Measurements from ENCODE around the gene GPS1.

Gene GPS1

DNA sequence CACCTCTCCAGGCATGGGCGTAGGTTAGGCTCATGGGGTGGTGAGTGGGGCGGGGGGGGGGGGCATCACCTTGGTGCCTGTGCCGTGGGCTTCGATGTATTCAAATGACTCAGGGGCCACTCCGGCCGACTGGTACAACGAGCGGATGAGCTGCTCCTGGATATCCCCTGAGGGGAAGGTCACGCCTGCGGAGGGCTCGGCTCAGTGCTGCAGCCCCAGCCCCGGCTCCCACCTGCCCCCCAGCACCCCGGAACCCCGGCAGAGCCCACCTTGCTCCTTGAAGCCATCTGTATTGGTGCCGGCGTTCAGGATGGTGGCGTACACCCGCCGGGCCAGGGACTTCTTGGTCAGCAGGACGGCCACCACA lies 40.9 kb downstream of the GPS1 start:
- no peak for DNase-seq

DNA sequence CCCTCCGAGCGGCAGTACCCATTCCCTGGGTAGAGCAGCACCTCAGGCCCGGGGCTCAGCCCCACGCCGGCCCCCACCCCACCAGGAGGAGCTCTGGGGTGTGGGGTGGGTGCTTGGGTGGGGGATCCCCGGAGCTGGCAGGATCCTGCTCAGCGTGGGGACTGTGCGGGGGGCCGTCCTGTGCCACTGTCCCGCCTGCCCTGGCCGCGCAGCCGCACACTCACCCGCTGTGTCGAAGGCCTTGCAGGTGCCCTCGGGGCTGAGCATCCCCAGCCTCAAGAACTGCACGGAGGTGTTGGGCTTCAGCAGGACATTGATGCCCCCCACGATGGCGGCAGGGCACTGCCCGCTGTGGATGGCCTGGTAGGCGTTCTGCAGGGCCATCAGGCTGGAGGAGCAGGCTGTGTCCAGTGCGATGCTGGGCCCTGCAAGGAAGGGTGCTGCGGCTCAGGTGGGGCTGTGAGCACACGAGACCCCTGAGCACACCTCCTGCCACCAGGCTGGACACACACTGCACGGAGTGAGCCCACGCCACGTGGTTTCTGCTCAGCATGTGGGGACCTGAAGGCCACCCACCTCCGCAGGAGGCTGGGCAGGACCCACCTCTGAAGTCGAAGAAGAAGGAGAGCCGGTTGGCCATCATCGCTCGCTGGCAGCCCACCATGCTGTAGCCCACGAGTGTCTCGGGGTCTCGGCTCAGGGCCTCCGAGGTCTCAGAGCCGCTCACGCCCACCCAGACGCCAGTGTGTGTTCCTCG lies 41.5 kb downstream of the GPS1 start:
- no peak for DNase-seq

DNA sequence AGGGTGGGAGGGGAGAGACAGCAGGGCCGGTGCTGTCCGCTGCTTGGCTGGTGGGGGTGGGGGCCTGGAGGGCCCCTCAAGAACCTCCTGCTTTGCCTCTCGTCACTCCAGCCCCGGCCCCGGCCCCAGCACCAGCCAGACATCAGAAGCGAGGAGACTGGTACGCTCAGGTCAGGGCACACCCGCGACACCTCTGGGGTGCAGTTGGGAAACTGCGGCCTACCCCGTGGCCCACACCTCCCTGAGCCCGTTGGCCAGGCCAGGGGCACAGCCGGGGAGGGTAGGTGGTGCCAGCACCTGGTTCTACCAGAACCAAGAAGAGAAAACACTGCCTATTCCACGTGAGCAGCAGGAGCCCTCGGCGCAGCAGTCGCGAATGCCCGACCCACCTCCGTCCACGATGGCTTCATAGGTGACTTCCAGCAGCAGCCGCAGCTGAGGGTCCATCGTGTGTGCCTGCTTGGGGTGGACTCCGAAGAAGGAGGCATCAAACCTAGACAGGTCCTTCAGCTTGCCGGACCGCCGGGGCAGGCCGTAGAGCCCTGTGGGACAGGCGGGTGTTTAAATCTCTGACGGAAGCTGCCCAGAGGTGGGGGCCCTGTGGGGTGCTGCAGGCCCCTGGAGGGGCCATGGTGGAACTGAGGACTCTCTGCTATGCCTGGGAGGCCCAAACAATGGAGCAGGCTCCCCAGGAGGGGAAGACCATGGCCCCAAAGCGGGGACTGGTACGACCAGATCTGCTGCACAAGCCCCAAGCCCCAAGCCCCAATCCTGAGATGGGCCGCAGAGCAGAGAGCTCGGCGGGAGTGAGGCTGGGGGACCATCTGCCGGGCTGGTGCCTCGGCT lies 43.5 kb downstream of the GPS1 start:
- no peak for DNase-seq

DNA sequence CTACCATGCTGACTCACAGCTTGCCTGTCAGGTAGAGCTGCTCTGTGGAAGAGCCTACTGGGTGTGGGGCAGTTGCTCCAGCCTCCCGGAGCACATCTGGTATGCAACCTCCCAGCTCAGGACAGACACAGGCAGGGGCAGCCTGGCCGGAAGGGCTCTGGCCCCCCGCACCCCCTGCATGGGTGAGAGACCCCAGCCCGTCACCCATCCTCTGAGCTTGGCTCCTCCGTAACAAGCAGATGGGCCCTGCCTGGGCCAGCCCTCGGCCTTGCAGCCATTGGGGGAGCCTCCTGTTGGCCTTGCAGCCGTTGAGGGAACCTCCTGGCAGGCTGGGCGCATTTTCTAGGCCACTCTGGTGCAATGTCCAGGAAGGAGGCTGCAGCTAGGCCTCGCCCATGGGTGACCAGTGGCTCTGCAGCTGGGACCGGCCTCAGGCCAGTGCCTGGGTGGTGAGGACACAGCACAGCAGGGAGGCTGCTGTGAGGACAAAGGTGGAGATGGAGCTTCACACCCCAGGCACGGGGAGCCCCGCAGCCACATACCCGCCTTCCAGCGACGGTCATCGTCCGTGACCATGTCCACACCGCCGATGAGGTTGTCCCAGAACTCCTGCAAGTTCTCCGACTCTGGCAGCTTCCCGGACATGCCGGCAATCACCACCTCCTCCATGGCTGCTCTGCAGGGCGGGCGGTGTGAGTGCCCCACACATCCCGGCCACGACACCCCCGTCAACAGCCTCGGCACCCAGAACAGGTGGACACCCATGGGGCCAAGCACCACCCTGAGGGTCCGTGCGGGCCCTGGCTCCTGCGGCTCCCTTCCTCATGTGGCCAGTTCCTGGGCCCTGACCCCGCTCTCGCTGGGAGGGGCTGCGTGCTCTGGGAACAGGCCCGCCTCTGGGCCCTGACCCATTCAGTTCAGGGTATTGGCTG lies 44.3 kb downstream of the GPS1 start:
- DNase-seq, result no peak

DNA sequence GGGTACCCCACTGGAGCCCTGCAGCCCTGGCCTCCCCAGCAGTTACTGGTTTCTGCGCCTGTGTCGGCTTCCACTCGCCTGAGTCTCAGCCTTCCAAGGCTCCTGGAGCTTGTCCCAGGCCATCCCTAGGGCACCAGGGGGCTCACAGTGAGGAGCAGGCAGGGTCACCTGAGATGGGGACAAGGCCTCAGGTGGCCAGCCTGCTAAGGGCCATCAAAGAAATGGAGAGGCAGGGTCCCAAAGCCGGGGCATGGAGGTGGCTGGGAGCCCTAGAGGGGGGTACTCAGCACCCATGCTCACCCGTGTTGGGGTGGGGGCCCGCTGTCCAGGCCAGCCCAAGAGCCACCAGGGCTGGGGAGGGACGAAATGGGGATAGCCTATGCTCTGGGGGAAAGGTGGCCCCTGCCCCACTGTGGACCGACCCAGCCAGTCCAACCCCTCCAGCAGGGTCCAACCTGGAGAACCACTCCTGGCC lies 45.0 kb downstream of the GPS1 start:
- DNase-seq, result no peak

DNA sequence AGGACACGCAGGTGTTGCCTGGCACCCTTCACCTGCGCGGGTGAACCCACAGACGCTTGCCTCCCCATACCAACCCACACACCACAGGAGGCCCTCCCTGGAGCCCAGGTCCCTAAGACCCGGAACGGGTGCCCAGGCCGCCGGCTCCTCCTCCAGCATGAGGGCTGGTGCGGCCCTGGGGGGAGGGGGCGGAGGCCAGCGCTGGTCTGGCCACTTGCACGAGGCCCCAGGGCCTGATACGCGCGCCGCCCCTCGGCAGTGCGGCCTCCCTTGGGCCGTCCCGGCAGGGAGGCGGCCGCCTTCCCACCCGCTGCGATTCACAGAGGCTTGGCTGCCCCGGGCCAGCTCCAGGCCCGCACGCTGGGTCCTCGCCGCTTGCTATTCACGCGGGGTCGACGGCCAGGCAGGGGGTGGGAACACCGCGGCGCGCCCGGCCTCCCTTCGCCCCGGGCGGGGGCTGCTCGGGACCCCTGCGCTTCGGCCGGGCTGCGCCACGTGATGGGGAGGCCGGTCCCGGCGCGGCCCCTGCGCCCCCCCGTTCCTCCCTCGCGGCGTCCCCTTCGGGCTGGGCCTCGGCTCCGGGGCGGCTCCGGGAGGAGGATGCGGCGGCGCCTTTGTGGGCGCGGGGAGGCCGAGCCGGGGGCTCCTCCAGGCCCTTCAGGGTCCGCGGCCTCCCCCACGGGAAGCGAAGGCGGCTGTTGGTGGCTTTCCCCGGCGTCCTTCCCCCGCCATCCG lies 45.7 kb downstream of the GPS1 start:
- DNase-seq, result no peak

DNA sequence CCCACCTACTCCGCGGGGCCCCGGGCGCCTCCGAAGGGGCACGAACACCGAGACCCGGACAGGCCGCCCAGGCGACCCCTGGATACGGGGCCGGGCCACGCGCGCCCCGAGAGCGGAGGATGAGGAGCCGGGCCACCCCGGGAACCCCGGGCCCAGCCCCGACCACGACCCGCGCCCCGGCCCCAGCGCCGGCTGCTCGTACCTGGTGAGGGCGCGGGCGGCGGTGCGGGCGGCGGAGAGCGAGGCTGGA lies 46.1 kb downstream of the GPS1 start:
- DNase-seq, result no peak

DNA sequence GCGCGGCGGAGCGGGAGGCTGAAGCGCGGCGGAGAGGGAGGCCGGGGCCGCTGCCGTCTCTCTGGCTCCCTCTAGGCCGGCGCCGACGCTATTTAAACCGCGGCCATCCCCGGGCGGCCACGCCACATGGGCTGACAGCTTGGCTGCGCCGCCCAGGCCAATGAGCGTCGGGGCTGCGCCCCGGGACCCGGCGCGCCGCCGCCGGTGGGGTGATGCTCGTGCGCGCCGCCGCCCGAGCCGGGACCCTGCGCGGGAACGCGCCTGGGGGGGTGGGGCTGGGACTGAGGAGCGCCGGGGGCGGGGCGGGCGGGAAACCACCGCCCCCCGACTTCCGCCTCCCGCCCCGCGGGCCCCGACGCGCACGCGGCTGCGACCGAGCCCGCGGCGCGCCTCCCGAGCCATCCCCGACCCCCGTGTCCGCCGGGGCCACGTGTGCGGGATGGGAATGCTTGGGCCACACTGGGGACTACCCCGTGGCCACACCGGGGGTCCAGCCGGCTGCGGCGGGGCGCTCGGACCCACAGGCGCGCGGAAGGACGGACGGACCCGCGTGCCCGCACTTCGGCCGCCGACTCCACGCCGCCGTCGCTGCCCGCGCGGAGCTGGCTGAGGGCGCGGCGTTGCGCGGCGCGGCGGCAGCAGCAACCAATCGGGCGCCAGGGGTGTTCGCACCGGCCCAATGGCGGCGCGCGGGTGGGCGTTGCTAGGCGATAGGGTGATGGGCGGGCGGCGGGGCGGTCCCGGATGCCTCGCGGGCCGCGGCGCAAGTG lies 46.7 kb downstream of the GPS1 start, which contains the start of gene FASN:
TSS of gene FASN (minus strand) at position 68 of the 770 bp plus-strand sequence. CDS start 1,791 bp downstream, outside the sequence.
- DNase-seq, result peak; percentile 95

DNA sequence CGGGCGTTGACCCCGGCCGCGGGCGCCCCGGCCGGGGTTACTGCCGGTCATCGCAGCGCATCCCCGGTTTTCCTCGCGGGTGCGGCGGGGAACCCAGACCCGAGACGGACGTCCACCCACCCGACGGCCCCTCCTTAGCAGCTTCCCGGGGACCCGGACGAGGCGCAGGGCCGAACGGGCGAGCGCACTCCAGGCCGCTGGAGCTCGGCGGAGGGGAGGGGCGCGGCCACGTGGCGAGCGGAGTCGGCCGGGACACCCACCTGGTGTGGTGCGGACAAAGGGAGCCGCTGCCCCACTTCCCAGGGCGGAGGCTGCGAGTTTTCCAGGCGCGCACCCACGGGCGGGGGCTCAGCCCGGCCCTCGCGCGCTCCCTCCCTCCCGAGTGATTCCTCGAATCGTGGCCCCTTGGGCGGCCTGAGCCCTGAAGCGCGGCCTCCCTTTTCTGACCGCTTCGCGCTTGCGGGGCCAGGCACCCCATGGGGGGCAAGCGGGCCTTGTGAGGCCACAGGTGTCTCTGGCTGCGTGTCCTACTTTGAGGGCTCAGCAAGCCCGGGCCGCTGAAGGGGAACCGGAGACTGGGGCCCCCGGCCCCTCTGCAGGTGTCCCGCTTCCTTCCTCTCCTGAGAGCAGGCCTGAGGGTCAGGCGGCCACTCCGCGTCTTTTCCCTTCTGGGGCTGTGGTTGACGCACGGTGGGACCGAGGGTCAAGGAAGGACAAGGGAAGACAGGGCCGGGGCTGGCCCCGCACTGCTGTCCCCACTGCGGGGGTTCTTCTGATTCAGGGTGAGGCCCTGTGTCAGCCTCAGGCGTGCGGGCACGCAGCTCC lies 47.5 kb downstream of the GPS1 start:
- DNase-seq, result no peak

DNA sequence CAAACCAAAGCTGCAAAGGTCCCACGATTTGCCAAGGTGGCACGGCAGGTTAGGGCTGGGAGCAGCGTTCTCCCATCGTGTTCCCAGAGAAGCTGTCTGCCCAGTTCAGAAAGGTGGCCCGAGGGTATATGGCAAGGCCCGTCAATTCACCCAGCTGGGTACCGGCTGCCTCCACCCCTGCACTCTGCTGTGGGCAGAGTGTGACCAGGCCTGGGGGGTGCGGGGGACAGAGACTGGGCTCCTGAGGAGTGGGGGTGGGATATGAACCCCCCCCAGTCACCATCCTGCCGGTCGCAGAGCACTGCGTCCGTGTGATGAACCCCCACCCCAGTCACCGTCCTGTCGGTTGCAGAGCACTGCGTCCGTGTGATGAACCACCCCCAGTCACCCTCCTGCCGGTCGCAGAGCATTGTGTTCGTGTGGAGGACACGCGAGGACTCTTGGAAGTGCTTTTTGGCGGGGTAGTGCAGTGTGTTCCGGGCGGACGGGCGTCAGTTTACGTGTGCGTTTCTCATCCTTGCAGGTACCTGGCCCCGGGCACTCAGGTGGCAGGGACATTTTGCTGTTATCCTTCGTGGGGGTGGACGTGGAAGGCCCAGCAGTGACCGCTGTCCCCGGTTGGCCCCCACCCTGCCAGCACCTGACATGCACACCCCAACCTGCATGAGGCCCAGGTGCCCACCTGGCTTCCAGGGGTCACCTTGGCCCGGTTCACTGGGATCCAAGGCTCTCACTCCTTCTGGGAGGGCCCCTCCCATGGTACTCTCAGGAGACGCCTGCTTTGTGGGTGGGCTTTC lies 49.0 kb downstream of the GPS1 start:
- no peak for DNase-seq

DNA sequence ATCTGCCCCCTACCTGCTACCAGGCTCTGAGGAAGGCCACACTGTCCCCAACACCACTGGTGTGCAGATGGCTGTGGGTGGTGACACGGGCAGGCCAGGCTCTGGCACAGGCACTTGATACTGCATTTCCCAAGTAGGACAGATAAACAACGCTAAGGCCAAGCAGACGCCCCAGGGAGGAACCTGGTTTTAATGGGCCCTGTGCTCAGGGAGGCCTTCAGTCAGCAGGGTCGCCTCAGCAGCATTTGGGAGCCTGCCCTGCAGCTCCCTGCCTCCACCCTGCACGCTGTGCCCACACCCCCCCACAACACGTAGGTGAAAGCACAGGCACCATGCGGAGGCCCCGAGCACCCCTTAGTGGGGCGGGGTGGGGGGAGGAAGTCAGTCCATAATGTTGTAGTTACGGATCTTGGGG lies 49.6 kb downstream of the GPS1 start:
- DNase-seq, result no peak

DNA sequence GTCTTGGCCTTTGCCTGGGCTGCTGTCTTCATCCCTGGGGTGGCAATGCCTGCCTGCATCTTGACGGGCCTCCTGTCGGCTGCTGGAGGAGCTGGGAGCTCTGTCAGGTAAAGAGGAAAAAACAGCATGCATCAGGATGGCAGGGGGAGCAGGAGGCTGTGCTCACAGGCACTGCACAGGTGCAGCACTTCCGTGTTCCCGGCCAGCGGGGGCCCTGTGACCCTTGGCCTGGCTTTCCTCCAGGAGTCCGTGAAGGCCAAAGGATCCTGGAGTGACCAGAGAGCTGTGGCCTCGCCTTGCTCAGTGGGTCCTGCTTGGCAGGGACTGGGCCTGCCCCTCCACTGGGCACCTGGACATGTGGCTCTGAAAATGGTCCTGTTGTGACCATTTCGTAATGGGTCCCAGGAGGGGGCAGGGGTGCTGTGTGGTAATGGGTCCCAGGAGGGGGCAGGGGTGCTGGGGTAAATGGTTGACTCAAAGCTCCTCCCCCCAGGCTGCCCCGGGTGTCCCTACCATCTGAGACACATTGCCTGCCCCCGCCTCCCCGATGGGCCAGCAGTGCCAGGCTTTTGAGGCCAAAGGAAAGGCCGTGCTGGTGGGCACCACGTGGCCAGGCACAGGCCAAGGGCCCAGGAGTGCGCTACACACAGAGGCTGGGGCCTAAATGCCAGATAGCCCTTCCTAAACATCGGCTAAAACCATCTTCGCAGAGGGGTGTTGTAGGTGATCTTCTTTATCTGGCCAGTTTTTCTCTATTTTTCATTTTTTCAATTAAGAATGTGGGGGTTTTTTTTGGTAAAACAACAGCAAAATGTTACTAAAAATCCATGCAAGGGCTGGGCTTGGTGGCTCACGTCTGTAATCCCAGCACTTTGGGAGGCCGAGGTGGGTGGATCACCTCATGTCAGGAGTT lies 50.3 kb downstream of the GPS1 start:
- no peak for DNase-seq

DNA sequence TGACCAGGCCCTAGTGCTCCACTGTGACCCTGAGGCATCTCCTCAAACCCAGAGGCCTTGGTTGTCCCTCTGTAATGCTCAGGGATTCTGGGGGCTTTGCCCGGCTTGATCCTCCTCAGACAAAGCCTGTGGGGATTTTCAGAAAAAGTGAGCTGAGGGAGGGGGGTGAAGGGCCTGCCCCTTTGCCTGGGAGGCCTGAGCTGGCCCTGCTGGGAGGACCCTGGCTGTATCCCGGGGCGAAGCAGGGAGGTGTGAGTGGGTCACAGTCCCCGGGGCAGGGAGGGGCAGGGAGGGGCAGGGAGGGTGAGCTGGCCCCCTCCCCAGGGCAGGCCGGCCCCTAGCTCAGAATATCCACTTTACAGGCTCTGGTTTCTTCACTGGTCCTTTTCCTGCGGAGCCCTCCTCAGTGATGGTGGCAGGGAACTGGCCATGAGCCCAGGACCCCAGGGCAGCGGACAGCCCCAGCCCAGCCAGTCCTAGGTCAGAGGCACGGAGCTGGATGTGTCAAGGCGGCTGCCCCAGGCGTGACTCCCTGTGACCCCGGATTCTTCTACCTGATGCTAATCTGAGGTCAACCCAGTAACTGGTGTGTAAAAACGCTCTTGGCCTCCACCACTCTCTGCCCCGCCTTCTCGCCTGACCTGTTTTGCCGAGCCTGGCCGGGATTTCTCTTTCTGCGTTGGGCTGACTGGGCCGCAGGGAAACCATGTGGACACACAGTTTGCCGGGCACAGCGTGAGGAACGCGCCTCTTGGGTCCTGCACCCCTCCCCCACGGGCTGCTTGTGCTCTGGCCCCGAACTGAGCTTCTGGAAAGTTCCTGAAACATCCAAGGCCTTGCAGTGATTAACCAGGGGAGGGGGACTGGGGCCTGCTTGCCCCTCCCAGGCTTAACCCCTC lies 52.1 kb downstream of the GPS1 start:
- no peak for DNase-seq

DNA sequence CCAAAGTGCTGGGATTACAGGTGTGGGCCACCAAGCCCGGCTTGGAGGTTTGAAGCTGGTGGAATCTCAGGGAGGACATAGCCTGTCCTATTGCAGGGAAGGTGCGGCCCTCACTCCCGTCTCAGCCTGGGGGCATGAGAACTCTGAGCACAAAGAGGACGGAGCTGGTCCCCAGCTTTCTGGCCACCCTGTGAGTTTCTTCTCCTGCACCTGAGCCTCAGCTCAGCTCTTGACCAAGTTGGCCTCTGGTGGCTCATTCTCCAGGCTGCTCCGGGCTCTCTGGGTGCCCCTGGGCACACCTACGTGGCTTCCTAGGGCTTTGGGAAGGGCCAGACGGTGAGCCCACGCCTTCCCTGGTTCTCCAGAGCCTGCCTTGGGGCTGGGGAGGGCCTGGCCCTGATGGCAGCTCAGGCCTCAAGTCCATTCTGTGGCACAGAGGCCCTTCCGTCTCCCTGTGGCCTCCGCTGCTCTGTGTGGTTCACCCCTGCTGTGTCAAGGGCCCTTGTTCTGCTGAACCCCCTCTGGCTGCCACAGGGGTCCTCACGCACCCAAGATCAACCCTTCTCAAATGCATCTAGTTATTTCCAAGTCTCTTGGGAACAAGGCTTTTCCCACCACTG lies 53.2 kb downstream of the GPS1 start:
- DNase-seq, result no peak

DNA sequence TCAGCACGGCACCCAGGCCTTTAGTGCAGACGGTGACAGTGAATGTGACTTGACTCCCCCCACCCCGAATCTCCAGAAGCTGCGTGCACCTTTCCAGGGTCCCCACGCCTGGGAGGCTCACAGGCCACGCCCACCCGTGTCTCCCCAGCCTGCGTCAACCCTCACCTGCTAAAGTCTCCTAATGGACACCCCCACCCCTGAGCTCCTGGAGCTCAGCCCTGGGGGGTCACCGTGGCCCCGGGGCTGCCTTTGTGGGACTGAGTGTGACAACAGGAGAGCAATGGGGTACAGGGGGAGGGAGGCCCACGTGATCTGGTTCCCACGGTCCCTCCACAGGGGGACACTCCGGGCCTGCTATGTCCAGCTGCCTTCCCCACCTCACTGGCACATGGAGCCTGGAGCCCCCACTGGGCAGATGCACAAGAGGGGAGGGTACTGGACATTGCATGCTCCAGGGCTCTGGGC lies 53.8 kb downstream of the GPS1 start:
- DNase-seq, result no peak

DNA sequence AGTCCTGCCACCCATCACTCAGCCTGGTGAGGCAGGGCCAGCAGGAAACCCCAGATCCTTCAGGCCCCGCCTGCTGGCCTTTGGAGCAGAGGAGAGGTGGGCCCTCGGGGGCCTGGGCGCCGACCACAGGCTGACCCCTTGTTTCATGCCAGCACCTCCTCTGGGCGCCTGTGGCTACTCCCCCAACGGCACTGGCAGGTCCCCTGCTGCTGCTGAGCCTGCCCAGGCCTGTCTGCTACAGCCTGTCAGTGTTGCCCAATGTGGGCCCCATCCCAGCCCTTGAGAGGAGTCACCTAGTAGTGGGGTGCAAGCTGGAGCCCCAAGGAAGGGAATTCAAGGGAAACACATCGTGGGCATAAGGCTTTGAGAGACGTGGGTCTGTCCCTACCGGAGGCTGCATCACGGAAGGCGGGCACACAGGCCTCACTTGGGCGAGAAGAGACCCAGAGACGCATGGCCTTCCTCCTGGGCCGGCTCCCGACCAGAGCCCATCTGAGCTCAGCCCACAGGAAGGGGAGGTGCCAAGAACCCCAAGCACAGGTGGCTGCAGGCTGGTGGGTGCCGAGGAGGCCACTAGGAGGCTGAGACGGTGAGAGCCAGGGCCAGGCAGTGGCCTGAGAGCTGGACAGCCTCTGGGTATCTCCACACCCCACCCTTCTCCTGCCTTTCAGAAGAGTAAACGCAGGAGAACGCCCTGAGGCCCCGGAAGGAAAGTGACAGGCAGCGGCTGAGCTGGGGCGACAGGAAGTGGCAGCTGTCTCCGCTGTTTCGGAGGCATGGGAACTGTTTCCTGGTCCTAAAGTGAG lies 54.4 kb downstream of the GPS1 start:
- peak; percentile 72 for DNase-seq
